HEK293 (cell line): Measurements from ENCODE around the gene PCTP.

Experiments
- CTCF ChIA-PET: fragments of 350-600 bp; formaldehyde crosslinking; extraction: SDS; loops from one replicate; lab custom pipeline; 2021; ENCODE audit warnings: antibody characterized with exemption; lab: Yijun Ruan, JAX
- POLR2A ChIA-PET: fragments of 300-600 bp; formaldehyde crosslinking; extraction: SDS; loops from one replicate; lab custom pipeline; 2020; ENCODE audit warnings: antibody characterized with exemption, inconsistent platforms; lab: Yijun Ruan, JAX
- H3K27ac ChIP-seq: fragments of 200-500 bp; sonication (Bioruptor generic); 2 replicates; pipeline ENCODE4 v1.5.1; 2014; ENCODE audit warnings: low read depth, low read length, control low read depth, inconsistent platforms; ENCODE audit errors: extremely low read depth
- H3K36me3 ChIP-seq, 2 experiments: fragments of 200-500 bp in 1 of 2; sonication (Bioruptor generic) in 1 of 2; 1 replicate in 1 of 2; 2 replicates in 1 of 2; pipeline ENCODE4 v1.5.1; 2014 to 2017; ENCODE audit warnings: inconsistent platforms in 2 of 2, low read length in 2 of 2; ENCODE audit not compliant: control insufficient read depth in 2 of 2, insufficient read depth in 1 of 2
- H3K4me1 ChIP-seq: fragments of 200-500 bp; sonication (Bioruptor generic); 2 replicates; pipeline ENCODE4 v1.5.1; 2014; ENCODE audit warnings: mild to moderate bottlenecking, low read length, inconsistent platforms; ENCODE audit not compliant: control insufficient read depth, insufficient read depth
- H3K4me3 ChIP-seq: 2 replicates; pipeline ENCODE4 v1.5.1; 2011; ENCODE audit warnings: low read depth, mild to moderate bottlenecking, control low read depth, low read length, moderate library complexity
- H3K9me3 ChIP-seq: fragments of 200-500 bp; sonication (Bioruptor generic); 2 replicates; pipeline ENCODE4 v1.5.1; 2014; ENCODE audit warnings: low read depth, low read length, inconsistent platforms; ENCODE audit not compliant: control insufficient read depth, insufficient read depth
- FEZF1 ChIP-seq: fragments of 450-650 bp; formaldehyde crosslinking; IDR thresholded peaks from 2 replicates; pipeline ENCODE4 v1.5.1; 2016; ENCODE audit warnings: missing biosample characterization, missing genetic modification characterization
- HIC1 ChIP-seq: fragments of 450-650 bp; formaldehyde crosslinking; IDR thresholded peaks from 2 replicates; pipeline ENCODE4 v1.5.1; 2016; ENCODE audit warnings: missing biosample characterization, missing genetic modification characterization
- SP7 ChIP-seq: fragments of 450-650 bp; formaldehyde crosslinking; IDR thresholded peaks from 2 replicates; pipeline ENCODE4 v1.5.1; 2016; ENCODE audit warnings: missing biosample characterization, missing genetic modification characterization
- TRIM28 ChIP-seq: IDR thresholded peaks from 2 replicates; pipeline ENCODE4 v1.6.1; 2011; ENCODE audit warnings: low read length, control low read depth, borderline replicate concordance
- ZFHX2 ChIP-seq: fragments of 450-650 bp; formaldehyde crosslinking; conservative IDR thresholded peaks from 2 replicates; pipeline ENCODE4 v1.5.1; 2016; ENCODE audit warnings: missing biosample characterization, missing genetic modification characterization
- ZIC2 ChIP-seq: fragments of 450-650 bp; formaldehyde crosslinking; IDR thresholded peaks from 2 replicates; pipeline ENCODE4 v1.5.1; 2016; ENCODE audit warnings: missing biosample characterization, missing genetic modification characterization
- ZNF16 ChIP-seq: fragments of 450-650 bp; formaldehyde crosslinking; IDR thresholded peaks from 2 replicates; pipeline ENCODE4 v1.5.1; 2016; ENCODE audit warnings: low read depth, missing biosample characterization, missing genetic modification characterization
- ZNF302 ChIP-seq: fragments of 450-650 bp; formaldehyde crosslinking; IDR thresholded peaks from 2 replicates; pipeline ENCODE4 v1.5.1; 2016; ENCODE audit warnings: missing biosample characterization, missing genetic modification characterization, low read depth
- ZNF354C ChIP-seq: fragments of 450-650 bp; formaldehyde crosslinking; IDR thresholded peaks from 2 replicates; pipeline ENCODE4 v1.5.1; 2016; ENCODE audit warnings: missing biosample characterization, missing genetic modification characterization, low read depth, borderline replicate concordance
- ZNF518A ChIP-seq: fragments of 450-650 bp; formaldehyde crosslinking; conservative IDR thresholded peaks from 2 replicates; pipeline ENCODE4 v1.5.1; 2016; ENCODE audit warnings: low read depth, missing biosample characterization, missing genetic modification characterization
- ZNF549 ChIP-seq: fragments of 450-650 bp; IDR thresholded peaks from 2 replicates; pipeline ENCODE4 v1.5.1; 2018; ENCODE audit warnings: missing biosample characterization, missing genetic modification characterization, mild to moderate bottlenecking, inconsistent platforms, moderate library complexity
- ZNF596 ChIP-seq: fragments of 450-650 bp; IDR thresholded peaks from 2 replicates; pipeline ENCODE4 v1.5.0; 2018; ENCODE audit warnings: missing biosample characterization, mild to moderate bottlenecking, missing genetic modification characterization, moderate library complexity
- ZNF768 ChIP-seq: fragments of 450-650 bp; formaldehyde crosslinking; IDR thresholded peaks from 2 replicates; pipeline ENCODE4 v1.5.1; 2018; ENCODE audit warnings: missing biosample characterization, mild to moderate bottlenecking, missing genetic modification characterization
- ZNF837 ChIP-seq: fragments of 450-650 bp; formaldehyde crosslinking; IDR thresholded peaks from 2 replicates; pipeline ENCODE4 v1.5.1; 2016; ENCODE audit warnings: missing biosample characterization, missing genetic modification characterization
- ZNF843 ChIP-seq: fragments of 450-650 bp; formaldehyde crosslinking; IDR thresholded peaks from 2 replicates; pipeline ENCODE4 v1.5.1; 2016; ENCODE audit warnings: missing biosample characterization, missing genetic modification characterization
- TF ChIP-seq, protein P1 (sequence below): fragments of 450-650 bp; formaldehyde crosslinking; IDR thresholded peaks from 2 replicates; pipeline ENCODE4 v1.5.1; 2017; ENCODE audit warnings: missing biosample characterization, missing genetic modification characterization

PCTP gene

DNA sequence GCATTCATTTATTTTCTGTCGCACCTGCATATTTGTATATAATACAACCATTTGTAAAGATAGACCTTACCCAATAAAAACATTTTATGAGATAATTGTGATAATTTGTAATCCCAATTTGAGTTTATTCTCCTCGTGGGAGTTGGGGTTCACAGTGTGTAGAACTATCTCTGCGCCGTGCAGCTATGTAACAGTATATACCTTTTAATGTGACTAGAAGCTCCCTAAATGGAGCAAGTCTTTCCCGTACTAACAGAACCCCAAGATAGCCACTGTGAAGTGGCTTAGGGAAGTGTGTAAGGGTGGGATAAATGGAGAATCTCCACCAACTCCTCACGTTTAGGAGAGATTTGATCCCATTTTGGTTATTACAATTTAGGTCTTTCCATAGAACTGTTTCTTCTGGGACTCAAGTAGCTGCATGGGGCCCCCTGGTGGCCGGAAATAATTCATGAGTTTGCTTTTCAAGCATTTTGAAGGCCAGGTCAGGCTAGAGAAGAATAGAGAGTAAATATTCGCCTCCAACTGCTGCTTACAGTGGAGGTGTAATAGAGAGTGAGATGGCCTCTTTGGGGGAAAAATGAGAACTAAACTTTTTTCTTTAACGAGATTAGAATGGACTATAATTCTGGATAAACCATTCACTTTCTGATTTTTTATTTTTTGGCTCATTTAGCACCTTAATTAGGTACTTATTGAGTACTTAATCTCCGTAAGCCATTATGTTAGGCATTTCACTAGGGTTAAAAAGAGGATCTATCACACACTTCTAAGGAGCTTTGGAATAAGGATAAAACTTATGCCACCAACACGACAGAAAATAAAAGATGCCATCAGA, 32.7 kb upstream of the PCTP start (continued):
- no peak for TF ChIP-seq ZNF518A (tag by site-specific recombination)

DNA sequence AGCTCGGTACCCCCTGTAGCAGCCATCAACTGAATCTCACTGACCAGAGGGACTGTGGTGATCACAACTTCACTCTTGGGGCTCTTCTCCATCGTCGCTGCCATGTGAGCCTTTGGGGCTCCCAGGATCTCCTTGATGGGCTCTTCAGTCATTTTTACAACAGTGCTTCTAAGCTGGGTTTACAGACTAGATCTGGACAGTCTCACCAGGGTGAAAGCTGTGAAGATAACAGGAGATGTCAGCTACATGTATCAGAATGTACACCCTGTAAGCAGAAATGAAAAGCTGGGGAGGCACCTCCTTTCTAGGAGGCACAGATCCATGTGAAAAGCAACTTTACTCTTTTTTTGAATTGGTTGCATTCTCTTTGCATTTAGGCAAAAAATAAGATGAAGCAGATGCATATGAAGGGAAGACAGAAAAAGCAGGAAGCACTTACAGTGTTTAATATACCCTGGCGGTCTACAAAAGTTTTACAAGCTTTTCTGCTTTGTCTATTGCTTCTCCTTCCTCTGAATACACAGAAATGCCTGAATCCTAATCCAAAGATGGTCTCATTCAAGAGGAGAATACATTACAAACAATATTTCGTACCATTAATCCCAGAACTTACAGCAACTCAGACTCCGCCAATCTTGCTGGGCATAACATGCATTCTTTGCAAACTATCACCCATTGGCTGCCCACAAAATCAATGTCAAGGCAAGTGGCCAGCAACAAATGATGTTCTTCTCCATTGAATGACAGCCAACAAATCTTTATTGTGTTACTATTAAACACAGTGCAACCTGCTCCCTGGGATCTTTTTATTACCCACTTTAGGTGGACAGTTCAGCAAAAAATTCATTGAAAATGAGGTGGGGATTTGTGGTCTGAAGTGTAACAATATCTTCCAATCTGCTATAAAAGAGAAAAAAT, 29.7 kb upstream of the PCTP start:
- CTCF ChIA-PET: interaction anchor here (0.8 to 5.2 kb wide), 10 partner anchors 8 to 279 kb away, joined by 3 to 40 read pairs (median 4); no protein-coding TSS in a partner anchor

GRCh38 chr17:55722016-55722736, 28.7 kb upstream of the PCTP start:
- peaks cover 42% of the 10 kb centered on the region for H3K4me1 ChIP-seq
- H3K9me3 ChIP-seq: no peaks in the 10 kb centered on the region
- POLR2A ChIA-PET: interaction anchor here (3.3 kb wide), 1 partner anchor 29 kb away, joined by 22 read pairs; the partner anchor contains the start of gene PCTP
- CTCF ChIA-PET: interaction anchor here (0.6 to 5.2 kb wide), 9 partner anchors 9 to 280 kb away, joined by 3 to 40 read pairs (median 4); no protein-coding TSS in a partner anchor
- peaks cover 0 to 12% of the 10 kb centered on the region in 2 experiments; a peak in 1 of 3 replicates for H3K36me3 ChIP-seq
- H3K27ac ChIP-seq: no peak overlapping the region
- H3K4me3 ChIP-seq: peak overlapping the region; percentile 14
- 0 out of 2 replicates have a peak, but pooled peaks have one; percentile 10 for TF ChIP-seq FEZF1 (tag by site-specific recombination)
- TF ChIP-seq ZNF302: no peak
- no peak for TF ChIP-seq ZNF354C
- no peak for TF ChIP-seq ZNF843 (tag by site-specific recombination)
- TF ChIP-seq SP7: 0 out of 2 replicates have a peak, but pooled peaks have one; percentile 6
- TF ChIP-seq, protein P1, sequence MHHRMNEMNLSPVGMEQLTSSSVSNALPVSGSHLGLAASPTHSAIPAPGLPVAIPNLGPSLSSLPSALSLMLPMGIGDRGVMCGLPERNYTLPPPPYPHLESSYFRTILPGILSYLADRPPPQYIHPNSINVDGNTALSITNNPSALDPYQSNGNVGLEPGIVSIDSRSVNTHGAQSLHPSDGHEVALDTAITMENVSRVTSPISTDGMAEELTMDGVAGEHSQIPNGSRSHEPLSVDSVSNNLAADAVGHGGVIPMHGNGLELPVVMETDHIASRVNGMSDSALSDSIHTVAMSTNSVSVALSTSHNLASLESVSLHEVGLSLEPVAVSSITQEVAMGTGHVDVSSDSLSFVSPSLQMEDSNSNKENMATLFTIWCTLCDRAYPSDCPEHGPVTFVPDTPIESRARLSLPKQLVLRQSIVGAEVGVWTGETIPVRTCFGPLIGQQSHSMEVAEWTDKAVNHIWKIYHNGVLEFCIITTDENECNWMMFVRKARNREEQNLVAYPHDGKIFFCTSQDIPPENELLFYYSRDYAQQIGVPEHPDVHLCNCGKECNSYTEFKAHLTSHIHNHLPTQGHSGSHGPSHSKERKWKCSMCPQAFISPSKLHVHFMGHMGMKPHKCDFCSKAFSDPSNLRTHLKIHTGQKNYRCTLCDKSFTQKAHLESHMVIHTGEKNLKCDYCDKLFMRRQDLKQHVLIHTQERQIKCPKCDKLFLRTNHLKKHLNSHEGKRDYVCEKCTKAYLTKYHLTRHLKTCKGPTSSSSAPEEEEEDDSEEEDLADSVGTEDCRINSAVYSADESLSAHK (tag by site-specific recombination): peak; percentile 47
- TF ChIP-seq ZNF549: no peak
- TF ChIP-seq TRIM28: no peak
- no peak for TF ChIP-seq ZNF16 (tag by site-specific recombination)
- TF ChIP-seq ZNF596 (tag by site-specific recombination): no peak

More for the DNA sequence above, 29.7 kb upstream of the PCTP start:
- POLR2A ChIA-PET: interaction anchor here (0.5 kb wide), 1 partner anchor 187 kb away, joined by 3 read pairs; no protein-coding TSS in a partner anchor
- TF ChIP-seq ZNF768 (tag by site-specific recombination): no peak
- TF ChIP-seq ZIC2: no peak
- TF ChIP-seq ZFHX2 (tag by site-specific recombination): no peak
- TF ChIP-seq HIC1 (tag by site-specific recombination): peak; percentile 40; the same call in 1 of the 2 replicates
- TF ChIP-seq FEZF1 (tag by site-specific recombination): peak; percentile 78
- no peak for TF ChIP-seq ZNF837 (tag by site-specific recombination)
- H3K36me3 ChIP-seq: peaks cover 0 to 12% of the 10 kb centered on the region in 2 experiments; a peak in 1 of 3 replicates
- H3K27ac ChIP-seq: no peak overlapping the region
- no peak overlapping the region for H3K4me3 ChIP-seq
- no peaks in the 10 kb centered on the region for H3K9me3 ChIP-seq
- peaks cover 32% of the 10 kb centered on the region for H3K4me1 ChIP-seq
